OCI-LY3 (cell line): ENCODE data around the gene GLTP.

Source experiments
- EZH2phosphoT487 ChIP-seq: fragments of 200-600 bp; shearing (Covaris generic); IDR thresholded peaks from 2 replicates; pipeline ENCODE4 v1.6.1; 2018; ENCODE audit warnings: antibody characterized with exemption, mixed run types, low read depth
- TF ChIP-seq, protein P1 (sequence below): fragments of 200-600, 300-600 bp; sonication (generic); IDR thresholded peaks from 2 replicates; pipeline ENCODE4 v1.5.1; 2014; ENCODE audit warnings: antibody characterized with exemption, low read length, low read depth

DNA sequence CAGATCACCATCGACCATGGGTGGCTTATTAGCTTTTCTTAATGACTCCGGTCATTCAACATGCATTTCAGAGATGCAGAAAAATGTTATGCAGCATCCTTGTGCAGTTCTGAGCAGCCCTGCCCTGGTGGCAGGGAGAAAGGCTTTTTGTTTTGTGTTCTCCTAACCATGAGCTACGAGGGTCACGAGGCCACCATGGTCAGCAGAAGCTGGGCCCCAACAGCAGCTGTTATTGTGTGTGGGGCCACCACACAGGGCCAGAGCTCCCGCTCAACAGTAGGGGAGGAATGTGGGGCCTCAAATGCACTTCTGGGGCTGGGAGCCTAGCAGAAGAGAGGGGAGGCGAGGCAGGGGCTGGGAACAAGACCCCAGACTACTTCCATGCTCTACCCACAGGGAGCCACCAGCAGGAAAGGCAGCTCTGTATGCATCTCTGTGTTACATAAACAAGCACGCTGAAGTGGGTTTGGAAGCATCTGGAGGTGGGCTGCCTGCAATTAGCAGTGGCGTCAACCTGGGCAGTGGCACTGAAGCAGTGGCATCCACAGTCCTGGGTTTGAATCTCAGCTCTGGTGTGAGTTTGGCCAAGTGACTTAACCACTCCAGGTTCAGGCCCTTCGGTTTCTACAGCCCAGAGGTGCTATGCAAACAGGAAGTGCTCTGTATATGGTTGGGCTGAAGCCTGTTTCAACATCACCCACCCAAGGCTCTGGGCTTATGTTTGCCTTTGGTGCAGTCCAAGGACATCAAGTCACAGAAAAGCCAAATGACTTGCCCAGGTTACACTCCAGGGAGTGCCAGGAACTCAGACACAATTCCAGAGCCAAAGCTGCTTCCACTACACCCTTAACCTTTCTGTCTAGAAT lies 16.3 kb downstream of the GLTP start:
- TF ChIP-seq, protein P1, sequence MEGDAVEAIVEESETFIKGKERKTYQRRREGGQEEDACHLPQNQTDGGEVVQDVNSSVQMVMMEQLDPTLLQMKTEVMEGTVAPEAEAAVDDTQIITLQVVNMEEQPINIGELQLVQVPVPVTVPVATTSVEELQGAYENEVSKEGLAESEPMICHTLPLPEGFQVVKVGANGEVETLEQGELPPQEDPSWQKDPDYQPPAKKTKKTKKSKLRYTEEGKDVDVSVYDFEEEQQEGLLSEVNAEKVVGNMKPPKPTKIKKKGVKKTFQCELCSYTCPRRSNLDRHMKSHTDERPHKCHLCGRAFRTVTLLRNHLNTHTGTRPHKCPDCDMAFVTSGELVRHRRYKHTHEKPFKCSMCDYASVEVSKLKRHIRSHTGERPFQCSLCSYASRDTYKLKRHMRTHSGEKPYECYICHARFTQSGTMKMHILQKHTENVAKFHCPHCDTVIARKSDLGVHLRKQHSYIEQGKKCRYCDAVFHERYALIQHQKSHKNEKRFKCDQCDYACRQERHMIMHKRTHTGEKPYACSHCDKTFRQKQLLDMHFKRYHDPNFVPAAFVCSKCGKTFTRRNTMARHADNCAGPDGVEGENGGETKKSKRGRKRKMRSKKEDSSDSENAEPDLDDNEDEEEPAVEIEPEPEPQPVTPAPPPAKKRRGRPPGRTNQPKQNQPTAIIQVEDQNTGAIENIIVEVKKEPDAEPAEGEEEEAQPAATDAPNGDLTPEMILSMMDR = no peak
- TF ChIP-seq EZH2phosphoT487 = no peak
